GM12878 (cell line): ENCODE data around the gene SEC16B. TPM values are rescaled to one million over a fixed set of nuclear protein-coding genes. Genes with fewer than 3 reads are reported as not detected.
A peak's percentile ranks its signal among the peaks of the same experiment; 100 is the strongest.

ENCODE experiments used
- ATAC-seq: fragments of 200-7000 bp; cut with Tn5 transposase; 3 replicates; pipeline ENCODE4 v1.9.1; 2020; ENCODE audit warnings: mild to moderate bottlenecking, moderate library complexity
- BruUV-seq: library from RNA; stranded (reverse); fragments of 400-500 nt; replicated peaks from 2 replicates; lab custom pipeline; 2021; lab: Mats Ljungman, UMichigan
- CTCF ChIA-PET: fragments of 300-600 bp; sonication (Branson Sonifier 250); formaldehyde crosslinking; extraction: SDS; loops from one replicate; lab custom pipeline; 2021; ENCODE audit warnings: inconsistent platforms; lab: Yijun Ruan, JAX
- POLR2A ChIA-PET: fragments of 350-600 bp; formaldehyde crosslinking; extraction: SDS; loops from one replicate; lab custom pipeline; 2021; ENCODE audit warnings: inconsistent platforms; lab: Charles Lee
- RAD21 ChIA-PET: fragments of 300-600 bp; sonication (Branson Sonifier 250); formaldehyde crosslinking; loops from one replicate; lab custom pipeline; 2023; ENCODE audit warnings: antibody characterized with exemption; ENCODE audit not compliant: unreplicated experiment; lab: Charles Lee
- SMC1A ChIA-PET: fragments of 300-600 bp; sonication (Branson Sonifier 250); formaldehyde crosslinking; loops from one replicate; lab custom pipeline; 2023; ENCODE audit not compliant: unreplicated experiment, uncharacterized antibody; lab: Charles Lee
- DNase-seq: peaks from one replicate; pipeline ENCODE4 v3.0.0-alpha.2; 2011; ENCODE audit warnings: low read depth, low spot score
- FAIRE-seq: peaks from 3 replicates; lab custom pipeline; 2011; peaks lifted over from hg19 to GRCh38; lab: Jason Lieb, UNC
- H2AFZ ChIP-seq: 2 replicates; pipeline ENCODE4 v1.6.0; 2011; ENCODE audit warnings: low read depth, low read length, control low read depth; ENCODE audit not compliant: control insufficient read depth
- H3K27ac ChIP-seq: 2 replicates; pipeline ENCODE4 v1.5.1; 2011; ENCODE audit warnings: control low read depth; ENCODE audit not compliant: control insufficient read depth, insufficient read depth
- H3K27me3 ChIP-seq, 2 experiments: replicated peaks in 1 of 2; 2 replicates each; pipeline versions ENCODE4 v1.6.0 to v1.6.1; 2011; ENCODE audit warnings: low read length in 1 of 2; ENCODE audit not compliant: control insufficient read depth in 2 of 2, insufficient read depth in 2 of 2
- H3K36me3 ChIP-seq, 2 experiments: 2 replicates each; pipeline ENCODE4 v1.5.1; 2011; ENCODE audit warnings: low read length in 1 of 2; ENCODE audit not compliant: control insufficient read depth in 2 of 2, insufficient read depth in 2 of 2
- H3K4me1 ChIP-seq: 2 replicates; pipeline ENCODE4 v1.6.1; 2011; ENCODE audit warnings: mild to moderate bottlenecking, low read length, moderate library complexity, mixed read lengths; ENCODE audit not compliant: control insufficient read depth, insufficient read depth
- H3K4me2 ChIP-seq: 2 replicates; pipeline ENCODE4 v1.6.0; 2011; ENCODE audit warnings: control low read depth; ENCODE audit not compliant: control insufficient read depth, insufficient read depth
- H3K4me3 ChIP-seq: fragments of 200-600 bp; sonication (generic); 2 replicates; pipeline ENCODE4 v1.5.1; 2016
- H3K79me2 ChIP-seq: 2 replicates; pipeline ENCODE4 v1.6.0; 2011; ENCODE audit warnings: low read length; ENCODE audit not compliant: control insufficient read depth, insufficient read depth
- H3K9ac ChIP-seq: 2 replicates; pipeline ENCODE4 v1.8.0; 2011; ENCODE audit warnings: low read length, control low read depth, mixed read lengths; ENCODE audit not compliant: control insufficient read depth, insufficient read depth
- H3K9me3 ChIP-seq: replicated peaks from 3 replicates; pipeline ENCODE4 v1.5.1; 2011; ENCODE audit warnings: mild to moderate bottlenecking, low read length; ENCODE audit not compliant: control insufficient read depth, insufficient read depth
- H4K20me1 ChIP-seq: 2 replicates; pipeline ENCODE4 v1.6.0; 2011; ENCODE audit not compliant: control insufficient read depth, insufficient read depth
- ATF2 ChIP-seq: IDR thresholded peaks from 2 replicates; pipeline ENCODE4 v1.6.1; 2012; ENCODE audit warnings: low read length, inconsistent platforms
- FOXK2 ChIP-seq: fragments of 450-650 bp; IDR thresholded peaks from 2 replicates; pipeline ENCODE4 v1.6.1; 2017; ENCODE audit warnings: mild to moderate bottlenecking, moderate library complexity
- GABPA ChIP-seq: IDR thresholded peaks from 2 replicates; pipeline ENCODE4 v1.6.1; 2014; ENCODE audit warnings: antibody characterized with exemption, low read depth, mild to moderate bottlenecking, inconsistent platforms
- IRF3 ChIP-seq: fragments of 450-650 bp; IDR thresholded peaks from 2 replicates; pipeline ENCODE4 v1.6.1; 2014; ENCODE audit warnings: mild to moderate bottlenecking
- JUNB ChIP-seq: IDR thresholded peaks from 2 replicates; pipeline ENCODE4 v1.6.1; 2016; ENCODE audit warnings: antibody characterized with exemption, mild to moderate bottlenecking
- KLF5 ChIP-seq: fragments of 450-650 bp; IDR thresholded peaks from 2 replicates; pipeline ENCODE4 v1.6.1; 2014; ENCODE audit warnings: mild to moderate bottlenecking; ENCODE audit not compliant: partially characterized antibody
- MAX ChIP-seq: IDR thresholded peaks from 2 replicates; pipeline ENCODE4 v1.6.1; 2012; ENCODE audit warnings: low read depth, low read length, improper control_type of control experiment
- NR2C2 ChIP-seq: IDR thresholded peaks from 2 replicates; pipeline ENCODE4 v1.6.1; 2011; ENCODE audit warnings: borderline replicate concordance, low read depth; ENCODE audit not compliant: control insufficient read depth, insufficient read length
- NRF1 ChIP-seq: conservative IDR thresholded peaks from 2 replicates; pipeline ENCODE4 v1.6.1; 2011; ENCODE audit warnings: mild to moderate bottlenecking, low read depth, low read length, improper control_type of control experiment
- USF1 ChIP-seq: IDR thresholded peaks from 2 replicates; pipeline ENCODE4 v1.6.1; 2011; ENCODE audit warnings: borderline replicate concordance, low read depth, mild to moderate bottlenecking, moderate library complexity, mixed read lengths, low read length; ENCODE audit not compliant: insufficient read depth; ENCODE audit errors: extremely low read length
- ZBED1 ChIP-seq: IDR thresholded peaks from 2 replicates; pipeline ENCODE4 v1.6.1; 2016; ENCODE audit warnings: borderline replicate concordance
- ZSCAN29 ChIP-seq: fragments of 450-650 bp; IDR thresholded peaks from 2 replicates; pipeline ENCODE4 v1.6.1; 2017; ENCODE audit warnings: mild to moderate bottlenecking, moderate library complexity
- WGBS: methylation state at CpG from one replicate; pipeline ENCODE4 v1.1.6; 2016; ENCODE audit warnings: low lambda C conversion rate; ENCODE audit not compliant: insufficient replicate concordance, insufficient coverage; ENCODE audit errors: missing lambda C conversion rate; 5-methylcytosine and 5-hydroxymethylcytosine counted together
- in situ Hi-C: fragments of 300-500 bp; cut with MboI; formaldehyde crosslinking; loops from 9 replicates; pipeline ENCODE4 v1.14.3; 2018; ENCODE audit warnings: mixed read lengths
- intact Hi-C: fragments of 100-400 bp; cut with micrococcal nuclease; formaldehyde crosslinking; loops from one replicate; pipeline ENCODE4 v1.14.2; 2022; ENCODE audit not compliant: unreplicated experiment
- polyA plus RNA-seq, 11 experiments: library from polyadenylated mRNA; depleted of rRNA in 4 of 11; unstranded in 6 of 11; stranded (reverse) in 5 of 11; fragments of >200 nt; fragmentation: Nextera tagmentation in 4 of 11; fragmentation: Illumina TruSeq in 1 of 11; extraction: Ambion mirVana in 4 of 11; extraction: Trizol in 1 of 11; gene quantifications; 1 replicate in 1 of 11; 2 replicates in 10 of 11; pipeline versions ENCODE4 v1.2.1 to v1.2.3, GENCODE V29; 2011 to 2016; ENCODE audit warnings: inconsistent platforms in 2 of 11, missing spikeins in 2 of 11, low read depth in 1 of 11
- total RNA-seq, 4 experiments: library from RNA; depleted of rRNA in 3 of 4; stranded (reverse); fragments of >200 nt in 3 of 4; fragmentation: Illumina TruSeq in 1 of 4; extraction: Trizol in 1 of 4; gene quantifications; 2 replicates each; pipeline versions ENCODE4 v1.2.1 to v1.2.3, GENCODE V29; 2013 to 2021

SEC16B gene
- total and polyA plus RNA-seq, 10 of the 15 experiments (the other 5 are each of a cell fraction or from before 2014, with no cell fraction given), result 0.10 to 0.94 (median 0.17) TPM; not detected in 2

- TF ChIP-seq FOXK2, result no peak
- TF ChIP-seq USF1, result no peak
- no peak for TF ChIP-seq NR2C2
- TF ChIP-seq ATF2, result no peak
Observed at GRCh38 chr1:177933881-177934280, 36.0 kb downstream of the SEC16B start (continued).

- no peaks in the 10 kb centered on the region for H3K36me3 ChIP-seq
- ChIA-PET SMC1A (interaction anchor here (0.9 kb wide), 1 partner anchor 9 kb away, joined by 3 read pairs; no protein-coding TSS in a partner anchor), RAD21 (interaction anchor here (1.0 kb wide), 1 partner anchor 675 kb away, joined by 4 read pairs; no protein-coding TSS in a partner anchor), CTCF (interaction anchor here (1.3 to 3.0 kb wide), 2 partner anchors 9 to 14 kb away, joined by 3 to 13 read pairs; no protein-coding TSS in a partner anchor), POLR2A (no interaction called here)
- H3K9me3 ChIP-seq, result no peaks in the 10 kb centered on the region
- intact Hi-C loops, result no loop called here
- no peak overlapping the region for H3K27ac ChIP-seq
- no peaks in the 10 kb centered on the region for H3K4me1 ChIP-seq
- in situ Hi-C loops, result no loop called here
- DNase-seq, result no peak
- no peaks in the 10 kb centered on the region; the same call in 1 of the 2 replicates for H4K20me1 ChIP-seq
- no peak overlapping the region for H3K9ac ChIP-seq
- no TSS peak for BruUV-seq
- no peak for ATAC-seq
- no peak for FAIRE-seq
- no peak overlapping the region for H3K4me3 ChIP-seq
- WGBS, result 20% methylated on average over 8 of the region's 8 CpGs
- no peaks in the 10 kb centered on the region for H3K79me2 ChIP-seq
- no peak for TF ChIP-seq IRF3
- TF ChIP-seq JUNB, result no peak
- no peak for TF ChIP-seq MAX
- TF ChIP-seq ZSCAN29, result peak; percentile 65; the same call in 1 of the 2 replicates
- no peak for TF ChIP-seq NRF1
- TF ChIP-seq ZBED1, result no peak
- no peak for TF ChIP-seq KLF5
- no peak for TF ChIP-seq GABPA
- H3K4me2 ChIP-seq, result no peak overlapping the region
- H2AFZ ChIP-seq, result no peak overlapping the region
- H3K27me3 ChIP-seq, result peaks cover 0 to 3% of the 10 kb centered on the region in 2 experiments
Observed at GRCh38 chr1:177932123-177932522, 37.7 kb downstream of the SEC16B start.
